ENCODE measurements around the gene MESD. TPM values are rescaled to one million over a fixed set of nuclear protein-coding genes. Genes with fewer than 3 reads are reported as not detected.
A peak's percentile ranks its signal among the peaks of the same experiment; 100 is the strongest.

Gene MESD
- total and polyA plus RNA-seq, 9 of the 15 experiments (the other 6 are each of a cell fraction or from before 2014, with no cell fraction given): 11.3 to 39.7 (median 22.8) TPM

GRCh38 chr15:80916056-80916455, 73.6 kb downstream of the MESD start (continued):
- no peak for TF ChIP-seq ZBTB49 (CRISPR knock-in tag; IDR thresholded peaks at IDR 0.05; ENCODE audit: borderline replicate concordance)

- Histone ChIP-seq H3K4me3 (no peak overlapping the region), H3K27me3 (ENCODE audit: control insufficient read depth in 2 of 2, insufficient read depth in 2 of 2, low read length in 2 of 2) (peaks cover 3 to 43% of the 10 kb centered on the region in 2 experiments), H3K9me3 (replicated peaks; ENCODE audit: control insufficient read depth, insufficient read depth, low read depth, low read length) (no peaks in the 10 kb centered on the region), H3K4me2 (ENCODE audit: insufficient read depth, low read length) (no peak overlapping the region), H4K20me1 (replicated peaks; ENCODE audit: control insufficient read depth, insufficient read depth, low read length) (no peaks in the 10 kb centered on the region; the same call in none of the 2 replicates), H3K27ac (ENCODE audit: extremely low read depth, low read depth, low read length) (no peak overlapping the region), H3K9ac (ENCODE audit: insufficient read depth in 1 of 2, low read depth in 2 of 2, low read length in 2 of 2) (no peak overlapping the region), H3K9me1 (ENCODE audit: control insufficient read depth, insufficient read depth, low read length) (no peaks in the 10 kb centered on the region), H2AFZ (ENCODE audit: low read depth, low read length) (no peak overlapping the region), H3K4me1 (replicated peaks in 1 of 2; ENCODE audit: control insufficient read depth in 2 of 2, insufficient read depth in 2 of 2, low read length in 2 of 2) (no peaks in the 10 kb centered on the region; a peak in 1 of 5 replicates), H3K36me3 (ENCODE audit: control insufficient read depth, insufficient read depth, low read length) (no peaks in the 10 kb centered on the region), H3K79me2 (ENCODE audit: control insufficient read depth, insufficient read depth, low read length) (no peaks in the 10 kb centered on the region)
- in situ Hi-C loops (cut with MboI): no loop called here
- POLR2A ChIA-PET: interaction anchor here (0.6 to 0.7 kb wide), 2 partner anchors 55 to 671 kb away, joined by 3 read pairs; no protein-coding TSS in a partner anchor
- CTCF ChIA-PET (ENCODE audit: low intra/inter-chr PET ratio): no interaction called here
- DNase-seq (ENCODE audit: extremely low read depth in 1 of 4, low spot score in 3 of 4) (peak; percentile 48 to 63 (median 55)), ATAC-seq (peak; percentile 91), FAIRE-seq (peak; percentile 76)
- WGBS (ENCODE audit: insufficient coverage, low coverage, missing lambda C conversion rate): 0% methylated on average over 3 of the region's 3 CpGs
- intact Hi-C loops (cut with micrococcal nuclease): no loop called here
- BruUV-seq (replicated peaks): no TSS peak
- TF ChIP-seq SPI1 (IDR thresholded peaks at IDR 0.05; ENCODE audit: borderline replicate concordance, low read depth, low read length): no peak
- TF ChIP-seq USF2 (CRISPR knock-in tag; IDR thresholded peaks at IDR 0.05): no peak
- TF ChIP-seq HNRNPUL1 (IDR thresholded peaks at IDR 0.05; ENCODE audit: low read length): no peak
- no peak for TF ChIP-seq THRAP3 (IDR thresholded peaks at IDR 0.05; ENCODE audit: borderline replicate concordance)
- no peak for TF ChIP-seq RBM15 (IDR thresholded peaks at IDR 0.05; ENCODE audit: insufficient read depth, low read length)
- TF ChIP-seq BMI1 (IDR thresholded peaks at IDR 0.05; ENCODE audit: low read length): no peak
- TF ChIP-seq ZNF12 (CRISPR knock-in tag; IDR thresholded peaks at IDR 0.05): no peak
- TF ChIP-seq L3MBTL2 (IDR thresholded peaks at IDR 0.05): no peak
- TF ChIP-seq CTCF (IDR thresholded peaks at IDR 0.05 in 2 of 3, conservative IDR thresholded peaks at IDR 0.05 in 1 of 3; ENCODE audit: insufficient read depth in 2 of 3, low read depth in 1 of 3, low read length in 3 of 3): peak; percentile 38 to 53 (median 48); a peak in 5 of 6 replicates
- TF ChIP-seq RAD21 (CRISPR knock-in tag; conservative IDR thresholded peaks at IDR 0.05 in 1 of 2, IDR thresholded peaks at IDR 0.05 in 1 of 2): peak in 1 of 2 experiments; percentile 53; a peak in 2 of 4 replicates
- TF ChIP-seq CREM (IDR thresholded peaks at IDR 0.05; ENCODE audit: low read depth): no peak
- TF ChIP-seq DPF2 (IDR thresholded peaks at IDR 0.05): no peak
These were observed 74.1 kb downstream of the MESD start for GRCh38 chr15:80915472-80915871.
